Right lung (tissue), 5 donors: ENCODE data around the gene SP2. TPM values are rescaled to one million over a fixed set of nuclear protein-coding genes. Genes with fewer than 3 reads are reported as not detected.

ENCODE experiments used
- DNase-seq, 2 donors: peaks; one replicate each; pipeline ENCODE4 v3.0.0-alpha.2; 2013
- polyA plus RNA-seq, 5 donors: library from polyadenylated mRNA; unstranded; fragments of 120-200 nt; gene quantifications; one replicate each; pipeline versions ENCODE4 v1.2.1 to v1.2.3, GENCODE V29; 2013; ENCODE audit warnings: inconsistent platforms in 1 of 5, low replicate concordance in 1 of 5; ENCODE audit not compliant: insufficient read length in 5 of 5, insufficient read depth in 1 of 5

The SP2 gene
- polyA plus RNA-seq, 5 donors: 19.9 to 24.5 (median 21.0) TPM

- no peak for DNase-seq
Observed at GRCh38 chr17:47946516-47946915, 50.5 kb downstream of the SP2 start.

DNA sequence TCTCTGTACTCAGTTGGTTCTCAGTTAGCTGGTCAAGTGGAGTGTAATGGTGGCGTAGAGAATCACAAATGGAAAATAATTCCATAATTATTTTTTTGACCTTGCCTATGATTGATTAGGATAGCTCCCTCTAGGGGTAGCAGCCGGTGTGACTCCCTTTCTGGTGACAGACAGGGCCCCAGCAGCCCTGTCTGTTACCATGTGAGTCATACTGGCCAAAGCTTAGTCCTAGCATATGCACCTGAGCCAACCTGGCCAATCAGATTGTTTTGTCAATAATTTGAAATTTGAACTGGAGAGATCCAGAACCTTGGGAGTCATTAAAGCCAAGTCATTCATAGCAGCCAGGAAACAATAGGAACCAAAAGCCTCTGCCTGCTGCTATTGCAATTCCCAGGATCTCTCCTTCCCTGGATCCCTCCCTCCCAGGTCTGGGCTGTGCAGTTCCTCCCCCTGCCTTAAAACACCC, 50.9 kb downstream of the SP2 start:
- DNase-seq: no peak

- no peak for DNase-seq
Observed at GRCh38 chr17:47948706-47949196, 52.7 kb downstream of the SP2 start.

- DNase-seq: peak; percentile 74 to 76
Observed at GRCh38 chr17:47949197-47949759, 53.2 kb downstream of the SP2 start.

DNA sequence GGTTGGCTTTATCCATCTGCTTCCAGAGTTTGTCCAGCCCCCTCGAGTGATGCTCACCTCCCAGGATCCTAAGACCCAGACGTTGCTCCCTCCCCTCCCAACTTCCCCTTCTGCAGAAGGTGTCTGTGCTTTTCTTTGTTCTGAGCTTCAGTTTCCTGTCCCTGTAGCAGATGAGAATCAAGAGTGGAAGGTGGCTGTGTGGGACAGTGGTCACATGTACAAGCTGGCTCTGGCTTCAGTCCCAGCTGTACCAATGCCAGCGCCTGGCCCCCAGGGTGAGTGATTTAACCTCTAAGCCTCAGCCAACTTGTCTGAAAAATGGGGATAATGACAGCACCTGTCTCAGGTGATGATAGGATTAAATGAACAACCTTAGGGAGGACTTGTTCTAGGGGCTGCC, 53.9 kb downstream of the SP2 start:
- no peak for DNase-seq

DNA sequence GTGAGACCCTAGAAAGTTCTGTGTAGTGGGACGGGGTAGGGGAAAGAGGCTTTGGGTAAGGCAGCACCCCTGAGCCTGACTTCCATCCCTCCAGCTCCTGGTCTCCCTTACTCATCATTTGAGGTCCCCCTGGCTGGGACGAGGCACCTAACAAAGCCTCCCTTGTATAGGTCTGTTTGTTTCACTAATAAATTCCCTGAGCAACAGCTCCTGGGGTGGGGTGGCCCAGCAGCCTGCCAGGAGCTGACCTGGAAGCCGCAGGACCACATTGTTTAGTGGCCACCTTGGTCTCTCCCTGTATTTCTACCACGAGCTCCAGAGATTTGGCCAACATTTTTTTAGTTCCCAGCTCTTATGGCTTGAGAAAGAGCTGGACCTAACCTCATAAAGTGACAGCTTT, 54.4 kb downstream of the SP2 start:
- no peak for DNase-seq

GRCh38 chr17:47952171-47953021, 56.4 kb downstream of the SP2 start:
- no peak for DNase-seq

- no peak for DNase-seq
Observed at GRCh38 chr17:47953909-47954308, 57.9 kb downstream of the SP2 start.

DNA sequence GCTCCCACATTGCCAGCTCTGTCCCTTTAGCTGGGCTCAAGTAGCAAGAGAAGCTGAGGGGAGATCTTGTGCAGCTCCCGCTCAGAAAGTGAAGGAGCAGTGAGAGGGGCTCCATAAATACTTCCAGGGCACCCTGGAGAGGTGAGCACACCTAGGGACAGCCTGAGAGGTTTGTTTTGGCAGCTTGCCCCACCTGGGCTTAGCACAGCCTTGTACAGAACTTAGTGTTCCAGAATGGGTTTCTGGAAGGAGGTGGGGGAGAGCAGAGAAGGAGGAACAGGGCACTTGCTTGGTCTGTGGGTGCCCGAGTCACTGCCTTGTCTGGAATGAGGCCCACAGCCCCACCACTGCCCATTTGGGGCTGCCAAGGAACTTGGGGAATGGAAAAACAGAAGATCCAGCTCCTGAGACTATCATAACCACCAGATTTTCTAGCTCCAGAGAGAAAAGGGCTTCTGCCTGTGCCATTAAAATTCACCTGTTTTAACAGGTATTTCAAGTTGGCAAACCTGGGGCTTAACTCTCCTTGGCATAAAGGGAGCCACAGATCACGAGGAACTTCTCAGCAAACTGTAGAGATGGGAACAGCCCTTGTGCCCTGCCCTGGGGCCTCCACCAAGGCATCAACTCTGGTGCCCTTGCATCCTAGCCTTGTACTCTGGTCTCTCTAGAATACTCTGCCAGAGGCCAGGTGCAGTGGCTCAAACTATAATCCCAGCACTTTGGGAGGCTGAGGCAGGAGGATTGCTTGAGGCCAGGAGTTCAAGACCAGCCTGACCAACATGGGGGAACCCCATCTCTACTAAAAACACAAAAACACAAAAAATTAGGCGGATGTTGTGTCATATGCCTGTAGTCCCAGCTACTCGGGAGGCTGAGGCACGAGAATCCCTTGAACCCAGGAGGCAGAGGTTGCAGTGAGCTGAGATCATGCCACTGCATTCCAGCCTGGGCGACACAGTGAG, 59.7 kb downstream of the SP2 start:
- DNase-seq: peak; percentile 60 to 69

DNA sequence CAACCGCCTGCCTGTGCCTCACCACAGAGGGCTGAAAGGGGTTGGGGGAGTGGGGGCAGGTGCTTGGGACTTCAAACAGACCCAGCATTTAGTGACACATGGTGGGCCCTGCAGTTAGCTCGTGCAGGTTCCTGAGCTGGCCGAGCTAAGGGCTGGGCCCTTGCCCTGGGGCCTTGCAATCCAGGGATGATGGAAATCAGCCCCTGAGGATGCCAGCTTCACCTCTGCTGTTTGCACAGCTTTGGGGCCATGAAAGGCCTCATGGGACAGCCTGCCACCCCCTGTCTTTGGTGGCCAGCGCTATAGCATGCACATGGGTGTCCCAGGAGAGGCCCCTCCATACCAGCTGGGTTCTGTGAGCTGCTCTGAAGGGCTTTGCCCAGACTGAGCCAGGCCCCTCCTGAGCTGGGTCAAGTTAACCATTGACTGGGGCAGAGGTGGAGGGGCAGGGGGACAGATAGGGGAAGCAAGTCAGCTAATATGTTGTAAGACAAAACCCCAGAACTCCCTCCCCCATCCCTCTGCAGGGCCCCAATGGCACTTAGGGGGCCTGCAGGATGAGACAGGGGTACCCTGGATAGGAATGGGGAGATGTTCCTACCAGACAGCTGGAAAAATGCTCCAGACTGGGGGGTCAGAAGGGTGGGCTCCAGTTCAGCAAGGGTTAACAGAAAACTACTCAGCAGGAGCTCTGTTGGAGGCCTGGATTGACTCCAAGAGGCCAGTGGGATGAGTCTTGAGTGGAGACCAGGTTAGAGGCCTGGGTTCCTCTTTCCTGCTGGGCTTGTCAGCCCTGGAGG, 61.0 kb downstream of the SP2 start:
- DNase-seq: no peak

GRCh38 chr17:47957591-47958490, 61.8 kb downstream of the SP2 start, which contains the start of gene PRR15L:
PRR15L (minus strand) TSS chr17:47957883; CDS start chr17:47953234, 4,649 bp downstream.
- DNase-seq: peak in 1 of 2 donors; percentile 60

- DNase-seq: no peak
Observed at GRCh38 chr17:47959825-47960655, 64.0 kb downstream of the SP2 start.

- no peak for DNase-seq
Observed at GRCh38 chr17:47961406-47961805, 65.4 kb downstream of the SP2 start.

DNA sequence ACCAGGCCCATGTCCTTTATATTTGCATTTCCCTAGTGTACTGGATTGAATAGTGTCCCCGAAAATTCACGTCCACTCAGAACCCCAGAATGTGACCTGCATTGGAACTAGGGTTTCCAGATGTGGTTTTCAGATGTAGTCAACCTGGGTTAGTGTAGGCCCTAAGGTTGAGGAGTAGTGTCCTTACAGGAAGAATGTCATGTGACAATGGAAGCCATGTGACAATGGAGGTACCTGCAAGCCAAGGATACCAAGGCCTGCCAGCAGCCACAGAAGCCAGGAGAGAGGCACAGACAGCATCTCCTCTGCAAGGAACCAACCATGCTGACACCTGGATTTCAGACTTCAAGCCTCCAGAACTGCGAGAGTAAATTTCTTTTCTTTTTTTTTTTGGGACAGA, 66.9 kb downstream of the SP2 start:
- DNase-seq: no peak

DNA sequence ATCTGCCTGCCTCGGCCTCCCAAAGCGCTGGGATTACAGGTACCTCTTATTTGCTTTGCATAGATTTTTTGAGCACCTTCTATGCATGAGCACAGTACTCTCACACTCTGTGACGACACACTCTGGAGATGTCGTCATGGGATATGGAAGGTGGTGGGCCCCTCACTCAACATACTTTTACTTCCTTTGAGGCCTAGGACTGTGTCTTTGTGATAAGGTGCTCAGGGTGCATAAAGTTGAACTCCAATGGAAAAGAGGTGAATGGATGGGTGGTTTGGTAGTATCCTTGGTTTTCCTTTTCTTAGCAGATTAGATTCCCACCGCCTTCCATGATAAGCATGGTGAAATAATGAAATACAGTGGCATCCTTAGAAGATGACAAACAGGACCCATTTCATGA, 68.8 kb downstream of the SP2 start:
- DNase-seq: no peak

GRCh38 chr17:47966079-47966519, 70.1 kb downstream of the SP2 start:
- no peak for DNase-seq

GRCh38 chr17:47967607-47968252, 71.7 kb downstream of the SP2 start:
- no peak for DNase-seq

- no peak for DNase-seq
Observed at GRCh38 chr17:47968836-47969235, 72.8 kb downstream of the SP2 start.
